HG03066 (cell line): ENCODE data around the gene KLK8.

Experiments used
- ATAC-seq: cut with Tn5 transposase; IDR thresholded peaks from one replicate; pipeline ENCODE4 v1.9.1; 2021; ENCODE audit warnings: low read depth; ENCODE audit not compliant: unreplicated experiment

KLK8 gene

GRCh38 chr19:50957587-50957986 is 43.8 kb downstream of the KLK8 start:
- no peak for ATAC-seq

- ATAC-seq, result no peak
Observed at GRCh38 chr19:50952910-50953309, 48.5 kb downstream of the KLK8 start, which contains the start of gene KLK5. Gene KLK5, minus strand, starts transcription at chr19:50953038. Its CDS starts 381 bp downstream, at chr19:50952657.

- no peak for ATAC-seq
Observed at GRCh38 chr19:50949861-50950260, 51.5 kb downstream of the KLK8 start.

- no peak for ATAC-seq
Observed at GRCh38 chr19:50947123-50947522, 54.3 kb downstream of the KLK8 start.
